HCT116 (cell line): Measurements from ENCODE around the gene TMEM138. TPM values are rescaled to one million over a fixed set of nuclear protein-coding genes. Genes with fewer than 3 reads are reported as not detected.
A peak's percentile ranks its signal among the peaks of the same experiment; 100 is the strongest.

Experiments used
- ATAC-seq: fragments of 200-7000 bp; cut with Tn5 transposase; 2 replicates; pipeline ENCODE4 v1.9.1; 2020; ENCODE audit warnings: mild to moderate bottlenecking, moderate library complexity
- BruUV-seq: library from RNA; stranded (reverse); fragments of 400-500 nt; replicated peaks from 2 replicates; lab custom pipeline; 2021; lab: Mats Ljungman, UMichigan
- CTCF ChIA-PET: fragments of 300-600 bp; sonication (Branson Sonifier 250); formaldehyde crosslinking; loops from one replicate; lab custom pipeline; 2021; ENCODE audit warnings: antibody characterized with exemption; lab: Charles Lee
- POLR2A ChIA-PET: fragments of 300-600, 350-600 bp; sonication (Branson Sonifier 250); formaldehyde crosslinking; loops from one replicate; lab custom pipeline; 2021; ENCODE audit warnings: antibody characterized with exemption; lab: Charles Lee
- RAD21 ChIA-PET, 2 experiments: fragments of 300-600 bp; sonication (Branson Sonifier 250); formaldehyde crosslinking; loops; one replicate each; lab custom pipeline; 2023; ENCODE audit warnings: low total read pairs in 2 of 2; ENCODE audit not compliant: uncharacterized antibody in 2 of 2, unreplicated experiment in 2 of 2, low non-redundant PET in 1 of 2; lab: Charles Lee
- DNase-seq: peaks from one replicate; pipeline ENCODE4 v3.0.0-alpha.2; 2010; ENCODE audit warnings: low read depth, low spot score
- H2AFZ ChIP-seq: fragments of 200-600 bp; shearing (Covaris generic), sonication (generic); 2 replicates; pipeline ENCODE4 v1.6.1; 2017; ENCODE audit warnings: low read depth, mixed run types, mixed read lengths, antibody characterized with exemption, low read length; ENCODE audit not compliant: poor library complexity, severe bottlenecking
- H3K27ac ChIP-seq: 2 replicates; pipeline ENCODE4 v1.5.1; 2012; ENCODE audit warnings: low read depth, low read length
- H3K27me3 ChIP-seq: fragments of 200-600 bp; sonication (generic); 2 replicates; pipeline ENCODE4 v1.6.1; 2016; ENCODE audit warnings: mixed run types, low read length, mixed read lengths; ENCODE audit not compliant: insufficient read depth
- H3K36me3 ChIP-seq, 2 experiments: fragments of 200-500 bp in 1 of 2; fragments of 200-600 bp in 1 of 2; sonication (Bioruptor generic) in 1 of 2; sonication (generic) in 1 of 2; 2 replicates each; pipeline versions ENCODE4 v1.5.1 to v1.6.1; 2014 to 2016; ENCODE audit warnings: low read length in 2 of 2, inconsistent platforms in 1 of 2, mixed read lengths in 1 of 2, mixed run types in 1 of 2; ENCODE audit not compliant: insufficient read depth in 2 of 2, control insufficient read depth in 1 of 2
- H3K4me1 ChIP-seq, 2 experiments: fragments of 200-600 bp in 1 of 2; sonication (generic) in 1 of 2; 2 replicates each; pipeline versions ENCODE4 v1.5.1 to v1.6.1; 2012 to 2017; ENCODE audit warnings: low read length in 2 of 2, inconsistent platforms in 1 of 2, mild to moderate bottlenecking in 1 of 2, mixed read lengths in 1 of 2, mixed run types in 1 of 2, moderate library complexity in 1 of 2; ENCODE audit not compliant: insufficient read depth in 2 of 2, control insufficient read depth in 1 of 2
- H3K4me2 ChIP-seq: fragments of 200-600 bp; sonication (generic); 2 replicates; pipeline ENCODE4 v1.6.1; 2017; ENCODE audit warnings: mixed run types, low read length, mixed read lengths
- H3K4me3 ChIP-seq, 2 experiments: fragments of 200-600 bp in 1 of 2; sonication (generic) in 1 of 2; replicated peaks in 1 of 2; 2 replicates each; pipeline ENCODE4 v1.5.1; 2011 to 2016; ENCODE audit warnings: low read length in 2 of 2, control low read depth in 1 of 2, low read depth in 1 of 2, mild to moderate bottlenecking in 1 of 2, mixed read lengths in 1 of 2, mixed run types in 1 of 2
- H3K79me2 ChIP-seq: fragments of 200-600 bp; sonication (generic); 2 replicates; pipeline ENCODE4 v1.6.1; 2017; ENCODE audit warnings: mild to moderate bottlenecking, mixed run types, low read length, moderate library complexity, mixed read lengths; ENCODE audit not compliant: insufficient read depth
- H3K9ac ChIP-seq: fragments of 200-600 bp; sonication (generic); 2 replicates; pipeline ENCODE4 v1.6.1; 2016; ENCODE audit warnings: low read length, mixed read lengths
- H3K9me2 ChIP-seq: fragments of 200-600 bp; sonication (generic), shearing (Covaris generic); 2 replicates; pipeline ENCODE4 v1.6.1; 2017; ENCODE audit warnings: mixed run types, mild to moderate bottlenecking, moderate library complexity; ENCODE audit not compliant: insufficient read depth
- H3K9me3 ChIP-seq, 2 experiments: fragments of 200-500 bp in 1 of 2; fragments of 200-600 bp in 1 of 2; sonication (Bioruptor generic) in 1 of 2; sonication (generic) in 1 of 2; 2 replicates each; pipeline ENCODE4 v1.6.1; 2014 to 2017; ENCODE audit warnings: low read length in 2 of 2, mixed read lengths in 2 of 2, inconsistent platforms in 1 of 2, low read depth in 1 of 2, mild to moderate bottlenecking in 1 of 2, mixed run types in 1 of 2, moderate library complexity in 1 of 2; ENCODE audit not compliant: control insufficient read depth in 1 of 2, insufficient read depth in 1 of 2
- H4K20me1 ChIP-seq: fragments of 200-600 bp; sonication (generic), shearing (Covaris generic); 2 replicates; pipeline ENCODE4 v1.6.1; 2017; ENCODE audit warnings: mixed run types, mild to moderate bottlenecking, moderate library complexity; ENCODE audit not compliant: insufficient read depth
- CTCF ChIP-seq, 3 experiments: fragments of 200-600 bp in 1 of 3; sonication (generic) in 1 of 3; IDR thresholded peaks in 2 of 3; conservative IDR thresholded peaks in 1 of 3; 2 replicates each; pipeline ENCODE4 v1.5.1; 2012 to 2017; ENCODE audit warnings: low read depth in 2 of 3, low read length in 2 of 3, antibody characterized with exemption in 1 of 3, borderline replicate concordance in 1 of 3, control low read depth in 1 of 3, mild to moderate bottlenecking in 1 of 3, mixed read lengths in 1 of 3, mixed run types in 1 of 3, moderate library complexity in 1 of 3; ENCODE audit not compliant: insufficient read depth in 1 of 3
- EGR1 ChIP-seq: IDR thresholded peaks from 2 replicates; pipeline ENCODE4 v1.6.1; 2012; ENCODE audit warnings: low read depth
- EZH2phosphoT487 ChIP-seq: fragments of 200-600 bp; IDR thresholded peaks from 2 replicates; pipeline ENCODE4 v1.6.1; 2018; ENCODE audit warnings: antibody characterized with exemption, borderline replicate concordance
- MAX ChIP-seq: IDR thresholded peaks from 2 replicates; pipeline ENCODE4 v1.6.1; 2012
- RAD21 ChIP-seq: IDR thresholded peaks from 2 replicates; pipeline ENCODE4 v1.6.1; 2012; ENCODE audit warnings: low read depth, mild to moderate bottlenecking
- REST ChIP-seq: IDR thresholded peaks from 2 replicates; pipeline ENCODE4 v1.6.1; 2012; ENCODE audit warnings: low read depth
- SP1 ChIP-seq: IDR thresholded peaks from 2 replicates; pipeline ENCODE4 v1.6.1; 2012; ENCODE audit warnings: low read depth
- SRF ChIP-seq: IDR thresholded peaks from 2 replicates; pipeline ENCODE4 v1.6.1; 2012; ENCODE audit warnings: low read depth
- ZFX ChIP-seq: fragments of 450-650 bp; IDR thresholded peaks from 2 replicates; pipeline ENCODE4 v1.6.1; 2017
- intact Hi-C: fragments of 100-400 bp; cut with micrococcal nuclease; formaldehyde crosslinking; loops from 2 replicates; pipeline ENCODE4 v1.10.0; 2022
- total RNA-seq: library from RNA; stranded (reverse); gene quantifications from one replicate; pipeline ENCODE4 v1.2.1, GENCODE V29; 2021; ENCODE audit not compliant: unreplicated experiment

TMEM138 gene
- total RNA-seq, 1 experiment from 2014 or later = 45.0 TPM

- Histone ChIP-seq H2AFZ (peak overlapping the region; percentile 60), H3K36me3 (peaks cover 0 to 4% of the 10 kb centered on the region in 2 experiments; a peak in 3 of 4 replicates), H3K4me1 (peaks cover 3 to 16% of the 10 kb centered on the region in 2 experiments), H3K4me3 (peak overlapping the region; percentile 76 to 81), H3K27me3 (no peaks in the 10 kb centered on the region), H4K20me1 (no peaks in the 10 kb centered on the region), H3K9me3 (no peaks in the 10 kb centered on the region), H3K4me2 (peak overlapping the region; percentile 81), H3K9ac (peak overlapping the region; percentile 75), H3K27ac (peak overlapping the region; percentile 90), H3K9me2 (no peaks in the 10 kb centered on the region), H3K79me2 (no peaks in the 10 kb centered on the region)
- RAD21 ChIA-PET = interaction anchor here (0.7 to 0.9 kb wide), 2 partner anchors 7 to 36 kb away, joined by 3 to 4 read pairs; no protein-coding TSS in a partner anchor
- BruUV-seq = no TSS peak
- POLR2A ChIA-PET = interaction anchor here (0.6 to 1.6 kb wide), 6 partner anchors 9 to 111 kb away, joined by 3 to 8 read pairs (median 4); partner anchors contain the start of gene TMEM138
- intact Hi-C loops = loop anchor here (2.0 kb wide), 1 partner anchor 60 kb away; the partner anchor contains the start of genes DDB1 and TKFC
- TF ChIP-seq SRF = no peak
- peak; percentile 16 to 32 (median 19); a peak in 3 of 6 replicates for TF ChIP-seq CTCF (IDR thresholded peaks at IDR 0.05 in 2 of 3, conservative IDR thresholded peaks at IDR 0.05 in 1 of 3; ENCODE audit: borderline replicate concordance in 1 of 3, insufficient read depth in 1 of 3, low read depth in 2 of 3, low read length in 2 of 3)
- no peak for TF ChIP-seq EGR1
- TF ChIP-seq EZH2phosphoT487 = no peak
- TF ChIP-seq MAX = no peak
- TF ChIP-seq REST = no peak
- no peak for TF ChIP-seq SP1
- TF ChIP-seq ZFX = no peak
- TF ChIP-seq RAD21 = peak; percentile 49
- CTCF ChIA-PET = interaction anchor here (0.7 to 3.0 kb wide), 4 partner anchors 11 to 562 kb away, joined by 3 to 14 read pairs (median 4); no protein-coding TSS in a partner anchor
- peak; percentile 50 for ATAC-seq
- DNase-seq = no peak
These were observed 30.9 kb downstream of the TMEM138 start for GRCh38 chr11:61392981-61393595.
